Inflammatory macrophage treated with lipopolysaccharide for 1 hour (primary cell): ENCODE data around the gene CCSER2.

Experiments used
- DNase-seq, 2 donors: peaks; one replicate each; pipeline ENCODE4 v3.0.0-alpha.2; 2020 to 2022

The CCSER2 gene

DNA sequence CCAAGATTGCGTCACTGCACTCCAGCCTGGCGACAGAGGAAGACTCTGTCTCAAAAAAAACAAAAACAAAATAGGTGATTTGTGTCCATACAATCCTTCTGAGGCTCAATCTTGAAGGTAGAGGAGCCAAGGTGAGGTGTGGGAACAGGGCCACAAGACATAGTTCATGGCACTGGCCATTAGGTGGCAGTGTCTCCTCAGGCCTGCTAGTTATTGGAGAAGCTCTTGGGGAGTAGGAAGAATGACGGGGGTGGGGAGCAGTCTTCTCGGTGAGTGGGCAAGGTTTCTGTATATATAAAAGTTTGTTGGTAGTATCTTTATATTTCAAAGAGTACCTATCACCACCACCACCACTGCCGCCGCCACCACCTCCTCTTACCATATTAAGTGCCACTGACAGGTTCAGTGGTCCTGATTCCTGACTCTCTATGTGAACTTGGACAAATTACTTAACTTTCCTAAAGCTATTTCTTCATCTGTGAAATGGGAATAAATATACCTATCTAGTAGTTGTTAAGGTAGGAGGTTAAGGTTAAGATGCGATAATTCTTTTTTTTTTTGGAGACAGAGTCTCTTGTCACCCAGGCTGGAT lies 24.0 kb downstream of the CCSER2 start:
- peak; percentile 46 to 70 for DNase-seq

- no peak for DNase-seq
Measured at GRCh38 chr10:84353052-84353803, 24.8 kb downstream of the CCSER2 start.

GRCh38 chr10:84354623-84355022 lies 26.2 kb downstream of the CCSER2 start:
- no peak for DNase-seq

DNA sequence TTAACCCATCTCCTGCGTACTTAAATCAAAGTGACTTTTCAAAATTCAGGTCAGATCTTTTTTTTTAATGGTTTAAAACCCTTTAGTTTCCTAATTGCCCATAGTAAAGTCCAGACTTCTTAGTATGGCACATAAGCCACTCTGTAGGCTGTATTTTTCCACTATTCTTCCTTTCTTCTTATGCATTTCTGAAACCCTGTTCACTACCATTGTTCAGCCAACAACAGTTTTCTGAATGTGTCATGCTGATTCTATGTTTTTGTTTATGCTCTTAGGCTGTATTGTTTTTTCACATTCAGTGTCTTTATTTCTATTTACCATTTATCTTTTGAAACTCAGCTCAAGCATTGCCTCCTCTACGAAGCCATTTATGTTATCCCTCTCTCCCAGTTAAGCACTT lies 26.7 kb downstream of the CCSER2 start:
- no peak for DNase-seq

DNA sequence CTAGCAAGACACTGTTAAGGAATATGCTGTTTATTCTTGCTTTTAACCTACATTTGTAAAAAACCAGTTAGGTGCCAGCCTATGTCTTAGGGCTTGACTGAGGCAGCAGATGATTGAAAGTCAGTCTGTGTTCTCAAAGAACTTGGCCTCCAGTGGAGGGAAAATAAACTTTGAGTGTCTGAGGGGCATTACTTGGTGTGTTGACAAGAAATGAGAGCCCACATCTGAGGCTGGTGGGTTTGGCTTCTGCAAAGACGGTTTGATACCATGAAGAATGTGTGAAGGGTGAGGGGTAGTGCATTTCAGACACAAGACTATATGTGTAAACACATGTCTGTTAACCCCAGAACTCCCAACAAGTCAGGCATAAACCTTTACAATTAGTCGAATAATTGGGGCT lies 28.5 kb downstream of the CCSER2 start:
- DNase-seq, result no peak

- DNase-seq, result no peak
Measured at GRCh38 chr10:84358743-84359142, 30.4 kb downstream of the CCSER2 start.

- DNase-seq, result no peak
Measured at GRCh38 chr10:84360637-84361365, 32.4 kb downstream of the CCSER2 start.

DNA sequence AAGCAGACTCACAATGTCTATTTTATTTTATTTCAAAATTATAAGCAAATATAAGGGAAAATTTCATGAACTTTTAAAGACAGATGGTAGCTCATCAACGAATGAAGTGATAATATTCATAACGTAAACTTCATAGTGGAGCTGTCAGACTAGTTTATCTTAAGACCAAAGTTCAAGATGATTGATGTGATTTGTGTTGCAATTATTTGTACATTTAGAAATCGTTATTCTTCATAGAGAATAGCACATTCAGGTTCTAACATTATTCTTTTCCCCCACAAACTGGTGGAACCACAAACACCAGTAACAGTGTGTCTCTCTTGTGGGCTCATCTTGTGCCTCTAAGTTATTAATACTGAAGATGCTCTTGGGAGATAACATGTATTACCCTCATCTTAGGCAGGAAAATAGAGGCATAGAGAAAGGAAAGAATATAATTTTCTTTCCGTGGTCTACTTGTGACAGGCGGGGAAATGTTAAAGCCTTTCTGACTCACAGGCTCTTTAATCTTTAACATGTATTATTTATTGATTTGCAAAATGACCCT lies 37.0 kb downstream of the CCSER2 start:
- DNase-seq, result no peak

- DNase-seq, result no peak
Measured at GRCh38 chr10:84366041-84366440, 37.7 kb downstream of the CCSER2 start.

GRCh38 chr10:84367256-84367655 lies 38.9 kb downstream of the CCSER2 start:
- DNase-seq, result no peak

DNA sequence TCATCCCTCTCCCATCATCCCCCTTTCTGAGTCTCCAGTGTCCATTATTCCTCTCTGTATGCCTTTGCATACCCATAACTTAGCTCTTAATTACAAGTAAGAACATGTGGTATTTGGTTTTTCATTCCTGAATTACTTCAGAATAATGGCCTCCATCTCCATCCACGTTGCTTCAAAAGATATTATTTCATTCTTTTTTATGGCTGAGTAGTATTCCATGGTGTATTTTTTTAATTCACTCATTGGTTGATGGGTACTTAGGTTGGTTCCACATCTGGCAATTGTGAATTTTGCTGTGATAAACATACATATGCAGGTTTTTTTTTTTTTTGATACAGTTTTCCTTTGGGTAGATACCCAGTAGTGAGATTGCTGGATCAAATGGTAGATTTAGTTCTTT lies 40.4 kb downstream of the CCSER2 start:
- DNase-seq, result no peak

- DNase-seq, result peak; percentile 28 to 59
Measured at GRCh38 chr10:84370283-84370682, 41.9 kb downstream of the CCSER2 start.

DNA sequence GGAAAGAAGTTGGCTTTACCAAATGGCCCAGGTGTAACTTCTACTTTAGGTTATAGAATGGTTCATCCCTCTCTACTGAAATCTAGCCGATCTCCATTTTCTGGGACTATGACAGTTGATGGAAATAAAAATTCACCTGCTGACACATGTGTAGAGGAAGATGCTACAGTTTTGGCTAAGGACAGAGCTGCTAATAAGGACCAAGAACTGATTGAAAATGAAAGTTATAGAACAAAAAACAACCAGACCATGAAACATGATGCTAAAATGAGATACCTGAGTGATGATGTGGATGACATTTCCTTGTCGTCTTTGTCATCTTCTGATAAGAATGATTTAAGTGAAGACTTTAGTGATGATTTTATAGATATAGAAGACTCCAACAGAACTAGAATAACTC lies 43.6 kb downstream of the CCSER2 start:
- DNase-seq, result no peak

DNA sequence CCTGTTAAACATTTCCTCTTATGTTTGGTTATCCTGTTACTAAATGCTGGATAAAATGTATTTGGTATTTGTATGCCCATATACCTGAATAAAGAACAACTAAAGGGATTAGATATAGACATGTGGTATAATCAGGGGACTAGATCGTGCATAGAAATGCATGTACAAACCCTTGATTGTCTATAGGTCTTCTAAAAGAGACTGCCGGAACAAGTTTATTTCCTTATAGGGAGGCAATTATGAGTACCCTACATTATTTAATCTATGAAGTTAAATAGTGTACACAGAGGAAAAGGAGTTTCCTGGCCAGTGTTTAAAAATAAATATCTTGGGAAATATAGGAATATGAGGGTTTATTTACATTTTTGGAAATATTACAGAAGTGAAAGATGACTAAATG lies 44.6 kb downstream of the CCSER2 start:
- DNase-seq, result no peak

DNA sequence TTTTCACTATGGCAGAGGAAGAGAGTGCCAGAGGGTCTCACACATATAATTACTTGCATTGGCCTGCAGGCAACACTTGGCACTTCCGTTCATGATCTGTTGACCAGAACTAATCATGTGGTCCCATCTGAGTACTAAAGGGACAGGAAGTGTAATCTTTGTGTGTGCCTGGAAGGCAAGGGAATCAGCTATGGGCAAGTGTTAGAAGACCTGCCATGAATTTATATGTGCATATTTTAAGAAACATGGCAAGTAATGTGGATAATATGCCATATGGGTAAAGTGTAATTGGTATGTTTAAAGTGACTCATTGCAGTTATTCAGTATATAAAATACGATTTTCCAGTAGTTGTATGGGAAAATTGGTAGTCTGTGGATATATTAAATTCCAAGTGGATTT lies 46.1 kb downstream of the CCSER2 start:
- DNase-seq, result no peak

DNA sequence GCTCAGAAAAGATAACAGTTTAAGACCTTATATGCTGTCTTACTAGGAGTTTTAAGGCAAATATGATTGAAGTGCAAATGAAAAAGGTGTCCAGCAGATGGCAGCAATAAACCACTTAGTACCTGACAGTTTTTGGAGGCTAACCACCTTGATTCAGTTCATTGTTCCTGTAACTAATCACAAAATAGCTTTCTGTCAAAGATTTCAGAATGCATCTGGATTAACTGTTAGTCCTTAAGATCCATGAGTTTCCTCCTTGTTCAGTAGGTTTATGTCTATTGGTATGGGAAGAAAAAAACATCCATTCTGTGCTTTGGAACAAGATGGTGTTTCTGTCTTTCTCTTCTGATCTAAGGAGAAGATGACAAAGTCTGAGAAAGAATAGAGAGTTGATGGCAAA lies 46.6 kb downstream of the CCSER2 start:
- DNase-seq, result peak; percentile 23 to 67

GRCh38 chr10:84375881-84376280 lies 47.5 kb downstream of the CCSER2 start:
- DNase-seq, result no peak

- DNase-seq, result no peak
Measured at GRCh38 chr10:84388148-84388547, 59.8 kb downstream of the CCSER2 start.

DNA sequence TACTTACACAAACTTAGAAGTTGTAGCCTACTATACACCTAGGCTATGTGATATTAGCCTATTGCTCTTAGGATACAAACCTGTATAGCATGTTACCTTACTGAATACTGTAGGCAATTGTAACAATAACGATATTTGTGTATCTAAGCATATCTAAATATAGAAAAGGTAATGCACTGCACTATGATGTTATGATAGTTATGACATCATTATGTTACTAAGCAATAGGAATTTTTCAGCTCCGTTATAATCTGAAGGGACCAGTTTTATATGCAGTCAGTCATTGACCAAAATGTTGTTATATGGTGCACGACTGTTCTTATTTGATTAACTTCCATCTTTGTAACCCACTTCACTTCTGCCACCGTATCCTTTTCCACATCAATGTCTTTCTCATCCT lies 62.0 kb downstream of the CCSER2 start:
- DNase-seq, result no peak

DNA sequence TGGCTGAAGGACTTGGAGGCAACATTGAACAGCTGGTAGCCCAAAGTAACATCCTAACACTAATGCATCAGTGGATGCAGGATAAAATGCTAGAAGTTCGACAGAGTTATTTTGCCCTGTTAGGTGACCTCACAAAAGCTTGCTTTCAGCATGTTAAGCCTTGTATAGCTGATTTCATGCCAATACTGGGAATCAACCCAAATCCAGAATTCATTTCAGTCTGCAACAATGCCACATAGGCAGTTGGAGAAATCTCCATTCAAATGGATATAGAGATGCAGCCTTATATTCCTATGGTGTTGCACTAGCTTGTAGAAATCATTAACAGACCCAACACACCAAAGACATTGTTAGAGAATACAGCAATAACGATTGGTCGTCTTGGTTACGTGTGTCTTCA lies 62.9 kb downstream of the CCSER2 start:
- DNase-seq, result no peak

DNA sequence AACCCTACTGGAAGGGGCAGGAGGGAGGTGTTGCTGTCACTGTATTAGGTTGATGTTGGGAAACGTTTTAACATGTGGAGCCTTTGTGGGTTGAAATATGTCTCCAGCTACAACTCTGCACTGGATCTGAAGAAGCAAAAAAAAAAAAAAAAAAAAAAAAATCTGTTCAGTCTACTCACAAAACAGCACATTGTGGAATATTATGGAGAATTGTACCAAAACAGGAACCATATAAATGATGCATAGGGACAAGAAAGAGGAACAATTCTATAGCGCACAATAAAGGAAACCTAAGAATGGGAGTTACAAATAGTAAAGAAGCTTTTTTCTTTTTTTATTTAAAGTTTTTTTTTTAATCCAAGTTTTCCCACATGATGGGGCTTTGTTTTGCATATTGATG lies 63.8 kb downstream of the CCSER2 start:
- DNase-seq, result peak; percentile 13 to 35

DNA sequence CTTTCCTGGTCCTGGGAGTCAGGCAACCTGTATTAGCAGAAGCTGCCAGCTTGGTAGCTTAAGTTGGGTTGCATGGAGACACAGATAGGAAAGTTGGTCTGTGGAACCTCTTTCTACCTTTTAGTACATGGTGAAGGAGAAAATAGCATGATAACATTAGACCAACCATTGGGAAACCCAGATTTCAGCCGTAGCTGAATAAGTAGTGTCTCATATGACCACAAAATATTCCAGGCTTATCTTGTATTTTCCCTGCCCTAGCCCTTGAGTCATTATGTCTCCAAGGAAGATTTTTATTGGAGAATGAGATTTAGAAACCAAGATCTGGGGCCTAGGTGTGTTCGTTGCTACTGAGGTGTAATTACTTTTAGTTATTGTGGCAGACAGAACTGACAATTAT lies 67.2 kb downstream of the CCSER2 start:
- DNase-seq, result no peak

- DNase-seq, result no peak
Measured at GRCh38 chr10:84397735-84398144, 69.4 kb downstream of the CCSER2 start.

- DNase-seq, result peak; percentile 27 to 28
Measured at GRCh38 chr10:84398696-84399095, 70.3 kb downstream of the CCSER2 start.
